T-cell (primary cell): ENCODE measurements around the gene CFAP157. TPM values are rescaled to one million over a fixed set of nuclear protein-coding genes. Genes with fewer than 3 reads are reported as not detected.
A peak's percentile ranks its signal among the peaks of the same experiment; 100 is the strongest.

Experiments
- ATAC-seq, 4 experiments: fragments of 200-7000 bp in 3 of 4; fragments of 150-1000 bp in 1 of 4; cut with Tn5 transposase; replicated peaks in 1 of 4; 1 replicate in 3 of 4; 2 replicates in 1 of 4; pipeline ENCODE4 v1.10.0; 2021; ENCODE audit warnings: moderate library complexity in 3 of 4, mild to moderate bottlenecking in 2 of 4, moderate number of reproducible peaks in 1 of 4
- CTCF ChIA-PET, 2 donors: fragments of 300-600 bp; sonication (Branson Sonifier 250); formaldehyde crosslinking; loops; one replicate each; lab custom pipeline; 2022; ENCODE audit warnings: antibody characterized with exemption in 2 of 2; lab: Charles Lee
- POLR2A ChIA-PET, 2 donors: fragments of 300-600 bp; sonication (Branson Sonifier 250); formaldehyde crosslinking; loops; one replicate each; lab custom pipeline; 2022; ENCODE audit warnings: antibody characterized with exemption in 2 of 2; lab: Charles Lee
- DNase-seq, 35 experiments: peaks; one replicate each; pipeline versions ENCODE4 v3.0.0 to v3.0.0-alpha.2; 2013 to 2023
- H3K27ac ChIP-seq: one replicate; pipeline ENCODE4 v1.5.1; 2013; ENCODE audit warnings: low read length
- H3K27me3 ChIP-seq, 2 experiments: replicated peaks in 1 of 2; 1 replicate in 1 of 2; 2 replicates in 1 of 2; pipeline versions ENCODE4 v1.6.1 to v1.7.0; 2013; ENCODE audit warnings: low read length in 1 of 2, mixed read lengths in 1 of 2; ENCODE audit not compliant: control insufficient read depth in 2 of 2, insufficient read depth in 2 of 2; ENCODE audit errors: extremely low read depth in 1 of 2
- H3K36me3 ChIP-seq, 2 donors: 1 replicate in 1 of 2; 2 replicates in 1 of 2; pipeline versions ENCODE4 v1.6.1 to v1.7.0; 2013; ENCODE audit warnings: low read length in 1 of 2; ENCODE audit not compliant: control insufficient read depth in 2 of 2, insufficient read depth in 1 of 2; ENCODE audit errors: extremely low read depth in 1 of 2
- H3K4me1 ChIP-seq, 2 experiments: 1 replicate in 1 of 2; 2 replicates in 1 of 2; pipeline versions ENCODE4 v1.6.1 to v1.7.0; 2013; ENCODE audit warnings: low read length in 2 of 2, mixed read lengths in 1 of 2; ENCODE audit not compliant: insufficient read depth in 2 of 2, control insufficient read depth in 1 of 2; ENCODE audit errors: extremely low read depth in 1 of 2
- H3K4me3 ChIP-seq, 2 donors: 1 replicate in 1 of 2; 2 replicates in 1 of 2; pipeline versions ENCODE4 v1.5.1 to v1.7.0; 2013; ENCODE audit warnings: mild to moderate bottlenecking in 2 of 2, low read length in 1 of 2, moderate library complexity in 1 of 2; ENCODE audit not compliant: control insufficient read depth in 1 of 2; ENCODE audit errors: extremely low read depth in 1 of 2
- H3K9me3 ChIP-seq: 2 replicates; pipeline ENCODE4 v1.7.0; 2013
- H3K27ac Mint-ChIP-seq, 2 donors: one replicate each; pipeline ENCODE4 v1.8.0; 2020 to 2021; ENCODE audit warnings: mild to moderate bottlenecking in 2 of 2, mixed read lengths in 2 of 2
- H3K27me3 Mint-ChIP-seq, 2 donors: one replicate each; pipeline ENCODE4 v1.8.0; 2021 to 2022; ENCODE audit warnings: mixed read lengths in 2 of 2
- H3K36me3 Mint-ChIP-seq: one replicate; pipeline ENCODE4 v1.8.0; 2021; ENCODE audit warnings: mixed read lengths
- H3K4me1 Mint-ChIP-seq, 3 donors: one replicate each; pipeline ENCODE4 v1.8.0; 2020 to 2022; ENCODE audit warnings: mixed read lengths in 3 of 3, mild to moderate bottlenecking in 1 of 3
- H3K4me3 Mint-ChIP-seq, 3 donors: one replicate each; pipeline ENCODE4 v1.8.0; 2020 to 2022; ENCODE audit warnings: mild to moderate bottlenecking in 3 of 3, mixed read lengths in 3 of 3, moderate library complexity in 3 of 3
- H3K9me3 Mint-ChIP-seq, 3 donors: one replicate each; pipeline ENCODE4 v1.8.0; 2020 to 2022; ENCODE audit warnings: mixed read lengths in 3 of 3
- WGBS: methylation state at CpG from one replicate; pipeline ENCODE4 v1.1.5; 2013; ENCODE audit warnings: missing lambda C conversion rate; ENCODE audit not compliant: insufficient coverage; 5-methylcytosine and 5-hydroxymethylcytosine counted together
- total RNA-seq, 35 experiments: library from RNA in 6 of 35; stranded (reverse) in 6 of 35; fragments of 120-200 nt in 1 of 35; gene quantifications; one replicate each; pipeline versions ENCODE4 v1.2.1 to v1.2.4 and lab custom pipeline; 2013 to 2026

CFAP157 gene
- total RNA-seq, 5 donors from 2014 or later (not counting 1 experiment from before 2014, with no cell fraction given), result 0.13 to 0.44 (median 0.40) TPM; not detected in 2

GRCh38 chr9:127722055-127722745 lies 15.4 kb downstream of the CFAP157 start:
- Histone ChIP-seq H3K4me1 (peaks cover 2 to 59% of the 10 kb centered on the region in 2 experiments), H3K9me3 (no peaks in the 10 kb centered on the region), H3K27ac (no peak overlapping the region), H3K27me3 (peaks cover 0 to 5% of the 10 kb centered on the region in 2 experiments), H3K4me3 (no peak overlapping the region), H3K36me3 (peaks cover 0 to 3% of the 10 kb centered on the region in 2 donors)
- Mint-ChIP-seq H3K27me3 (no peaks in the 10 kb centered on the region), H3K4me1 (peaks cover 14 to 31% (median 28%) of the 10 kb centered on the region in 3 donors), H3K27ac (peak overlapping the region; percentile 58 to 84), H3K4me3 (no peak overlapping the region), H3K36me3 (no peaks in the 10 kb centered on the region), H3K9me3 (no peaks in the 10 kb centered on the region)
- WGBS, result 89% methylated on average over 9 of the region's 12 CpGs
- ChIA-PET CTCF (interaction anchor here in 1 of 2 donors (0.5 kb wide), 1 partner anchor 54 kb away, joined by 8 read pairs; no protein-coding TSS in a partner anchor), POLR2A (no interaction called here)
- no peak for DNase-seq
- no peak for ATAC-seq

GRCh38 chr9:127723013-127723412 lies 16.2 kb downstream of the CFAP157 start:
- H3K27me3 Mint-ChIP-seq, result no peaks in the 10 kb centered on the region
- peaks cover 14 to 31% (median 28%) of the 10 kb centered on the region in 3 donors for H3K4me1 Mint-ChIP-seq
- H3K4me3 Mint-ChIP-seq, result no peak overlapping the region
- Histone ChIP-seq H3K36me3 (peaks cover 0 to 3% of the 10 kb centered on the region in 2 donors), H3K27me3 (peaks cover 0 to 5% of the 10 kb centered on the region in 2 experiments), H3K9me3 (no peaks in the 10 kb centered on the region), H3K4me1 (peaks cover 2 to 51% of the 10 kb centered on the region in 2 experiments), H3K4me3 (no peak overlapping the region), H3K27ac (no peak overlapping the region)
- ChIA-PET POLR2A (no interaction called here), CTCF (no interaction called here)
- ATAC-seq (no peak), DNase-seq (no peak)
- no peaks in the 10 kb centered on the region for H3K36me3 Mint-ChIP-seq
- H3K9me3 Mint-ChIP-seq, result no peaks in the 10 kb centered on the region
- WGBS, result 89% methylated on average over 13 of the region's 13 CpGs
- H3K27ac Mint-ChIP-seq, result peak overlapping the region in 1 of 2 donors; percentile 43

DNA sequence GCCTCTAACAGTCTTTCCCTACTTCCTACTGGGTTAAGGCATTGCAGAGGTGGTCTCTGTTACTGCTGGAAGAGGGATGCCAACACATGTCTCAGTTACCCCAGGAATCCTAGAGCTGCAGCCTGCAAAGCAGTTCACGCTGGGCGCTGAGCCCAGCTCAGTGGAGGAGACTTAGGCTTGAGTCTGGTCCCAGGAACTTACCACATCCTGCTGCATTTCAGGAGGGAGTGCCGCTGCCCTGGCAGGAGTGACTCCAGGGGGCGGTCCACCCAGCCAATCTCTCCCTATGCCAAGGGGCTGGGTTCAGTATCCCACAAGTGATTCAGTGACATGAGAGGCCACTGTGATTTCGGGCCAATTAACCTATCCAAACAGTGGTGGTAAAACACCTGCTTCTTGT lies 16.7 kb downstream of the CFAP157 start:
- H3K27me3 ChIP-seq, result peaks cover 0 to 5% of the 10 kb centered on the region in 2 experiments
- H3K27ac ChIP-seq, result no peak overlapping the region
- H3K4me1 ChIP-seq, result peaks cover 2 to 46% of the 10 kb centered on the region in 2 experiments
- H3K36me3 ChIP-seq, result peaks cover 0 to 3% of the 10 kb centered on the region in 2 donors
- H3K4me3 Mint-ChIP-seq, result no peak overlapping the region
- POLR2A ChIA-PET, result no interaction called here
- peak overlapping the region; percentile 43 to 52 for H3K27ac Mint-ChIP-seq
- DNase-seq, result no peak
- H3K9me3 ChIP-seq, result no peaks in the 10 kb centered on the region
- CTCF ChIA-PET, result no interaction called here
- ATAC-seq, result no peak
- peaks cover 14 to 31% (median 28%) of the 10 kb centered on the region in 3 donors for H3K4me1 Mint-ChIP-seq
- no peak overlapping the region for H3K4me3 ChIP-seq
- WGBS, result 94% methylated on average over 5 of the region's 5 CpGs
- H3K27me3 Mint-ChIP-seq, result no peaks in the 10 kb centered on the region
- no peaks in the 10 kb centered on the region for H3K9me3 Mint-ChIP-seq
- no peaks in the 10 kb centered on the region for H3K36me3 Mint-ChIP-seq

DNA sequence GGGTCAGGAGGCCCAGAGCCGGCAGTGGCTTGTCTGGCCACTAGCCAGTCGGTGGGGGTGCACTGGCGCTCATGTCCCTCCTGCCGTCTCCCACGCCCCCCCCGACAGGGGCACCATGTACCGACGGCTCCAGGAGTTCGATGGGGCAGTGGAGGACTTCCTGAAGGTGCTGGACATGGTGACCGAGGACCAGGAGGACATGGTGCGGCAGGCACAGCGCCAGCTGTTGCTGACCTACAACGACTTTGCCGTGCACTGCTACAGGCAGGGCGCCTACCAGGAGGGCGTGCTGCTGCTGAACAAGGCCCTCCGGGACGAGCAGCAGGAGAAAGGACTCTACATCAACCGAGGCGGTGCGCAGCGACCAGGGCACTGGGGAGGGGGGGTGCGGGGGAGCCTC lies 17.2 kb downstream of the CFAP157 start:
- POLR2A ChIA-PET, result no interaction called here
- H3K36me3 ChIP-seq, result peaks cover 0 to 3% of the 10 kb centered on the region in 2 donors

DNA sequence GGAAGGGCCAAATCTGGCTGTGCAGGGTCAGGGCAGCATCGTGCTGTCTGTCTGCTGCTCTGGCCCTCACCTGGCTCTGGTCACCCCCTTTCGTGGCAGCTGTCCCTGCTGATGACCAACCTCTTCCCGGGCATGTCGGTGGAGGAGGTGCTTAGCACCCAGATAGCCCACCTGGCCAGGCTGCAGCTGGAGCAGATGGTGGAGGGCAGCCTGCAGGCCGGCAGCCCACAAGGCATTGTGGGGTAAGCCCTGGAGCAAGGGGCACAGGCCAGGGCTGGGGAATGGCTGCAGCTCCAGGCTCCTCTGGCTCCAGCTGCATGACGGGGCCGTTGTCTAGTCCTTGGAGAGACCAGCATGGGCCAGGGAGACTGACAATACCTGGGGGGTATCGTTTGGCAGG lies 20.1 kb downstream of the CFAP157 start:
- Histone ChIP-seq H3K27me3 (peaks cover 0 to 5% of the 10 kb centered on the region in 2 experiments), H3K36me3 (peaks cover 4 to 10% of the 10 kb centered on the region in 2 donors), H3K4me3 (no peak overlapping the region), H3K4me1 (peaks cover 0 to 13% of the 10 kb centered on the region in 2 experiments), H3K27ac (no peak overlapping the region), H3K9me3 (no peaks in the 10 kb centered on the region)
- POLR2A ChIA-PET, result no interaction called here
- ATAC-seq (no peak), DNase-seq (no peak)
- CTCF ChIA-PET, result no interaction called here
- 84% methylated on average over 8 of the region's 8 CpGs for WGBS
- H3K4me1 Mint-ChIP-seq, result peaks cover 0 to 6% (median 0%) of the 10 kb centered on the region in 3 donors
- peaks cover under 1% of the 10 kb centered on the region for H3K36me3 Mint-ChIP-seq
- H3K27me3 Mint-ChIP-seq, result no peaks in the 10 kb centered on the region
- H3K9me3 Mint-ChIP-seq, result no peaks in the 10 kb centered on the region
- no peak overlapping the region for H3K4me3 Mint-ChIP-seq
- H3K27ac Mint-ChIP-seq, result no peak overlapping the region

More for the DNA sequence above, 17.2 kb downstream of the CFAP157 start:
- Histone ChIP-seq H3K27ac (no peak overlapping the region), H3K4me3 (no peak overlapping the region), H3K27me3 (peaks cover 0 to 5% of the 10 kb centered on the region in 2 experiments), H3K9me3 (no peaks in the 10 kb centered on the region), H3K4me1 (peaks cover 2 to 41% of the 10 kb centered on the region in 2 experiments)
- CTCF ChIA-PET, result no interaction called here
- Mint-ChIP-seq H3K27ac (no peak overlapping the region), H3K4me3 (no peak overlapping the region), H3K27me3 (no peaks in the 10 kb centered on the region), H3K9me3 (no peaks in the 10 kb centered on the region), H3K4me1 (peaks cover 14 to 31% (median 28%) of the 10 kb centered on the region in 3 donors), H3K36me3 (no peaks in the 10 kb centered on the region)
- ATAC-seq, result no peak
- no peak for DNase-seq
- 92% methylated on average over 23 of the region's 23 CpGs for WGBS

DNA sequence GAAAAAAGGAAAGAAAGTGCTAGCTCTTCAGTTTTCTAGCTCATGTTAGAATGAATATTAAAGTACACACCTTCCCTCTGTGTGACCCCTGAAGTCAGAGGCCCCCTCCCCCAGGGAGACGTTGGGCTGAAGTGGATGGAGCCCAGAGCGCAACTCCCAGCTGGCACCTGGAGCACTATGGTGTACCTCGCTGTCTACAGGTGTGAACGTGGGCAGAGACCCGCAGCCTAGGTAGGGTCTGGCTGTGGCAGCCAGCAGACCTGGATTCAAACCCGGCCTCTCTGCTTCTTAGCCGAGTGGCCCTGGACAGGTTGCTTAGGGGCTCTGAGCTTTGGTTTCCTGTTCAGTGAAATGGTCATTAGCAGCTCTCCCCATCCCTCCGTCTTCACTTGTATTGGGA lies 22.0 kb downstream of the CFAP157 start:
- no peak overlapping the region for H3K4me3 Mint-ChIP-seq
- 95% methylated on average over 4 of the region's 8 CpGs for WGBS
- POLR2A ChIA-PET, result interaction anchor here in 1 of 2 donors (0.6 kb wide), 2 partner anchors 120 to 151 kb away, joined by 5 read pairs; no protein-coding TSS in a partner anchor
- Histone ChIP-seq H3K9me3 (no peaks in the 10 kb centered on the region), H3K36me3 (peaks cover 12% of the 10 kb centered on the region in 2 donors), H3K27me3 (no peaks in the 10 kb centered on the region), H3K27ac (no peak overlapping the region), H3K4me3 (no peak overlapping the region), H3K4me1 (peaks cover 0 to 2% of the 10 kb centered on the region in 2 experiments)
- no peak overlapping the region for H3K27ac Mint-ChIP-seq
- no peak for DNase-seq
- H3K4me1 Mint-ChIP-seq, result peaks cover 0 to 3% (median 3%) of the 10 kb centered on the region in 3 donors
- ATAC-seq, result no peak
- H3K9me3 Mint-ChIP-seq, result no peaks in the 10 kb centered on the region
- H3K27me3 Mint-ChIP-seq, result no peaks in the 10 kb centered on the region
- peaks cover 6% of the 10 kb centered on the region for H3K36me3 Mint-ChIP-seq
- CTCF ChIA-PET, result interaction anchor here in 1 of 2 donors (0.5 kb wide), 1 partner anchor 340 kb away, joined by 4 read pairs; no protein-coding TSS in a partner anchor
